Fibroblast of skin of left quadriceps (primary cell): ENCODE measurements around the gene ST6GAL1.

Experiments used
- DNase-seq, 2 experiments: peaks; one replicate each; pipeline ENCODE4 v3.0.0-alpha.2; 2013; ENCODE audit warnings: low read depth in 2 of 2

The ST6GAL1 gene

DNA sequence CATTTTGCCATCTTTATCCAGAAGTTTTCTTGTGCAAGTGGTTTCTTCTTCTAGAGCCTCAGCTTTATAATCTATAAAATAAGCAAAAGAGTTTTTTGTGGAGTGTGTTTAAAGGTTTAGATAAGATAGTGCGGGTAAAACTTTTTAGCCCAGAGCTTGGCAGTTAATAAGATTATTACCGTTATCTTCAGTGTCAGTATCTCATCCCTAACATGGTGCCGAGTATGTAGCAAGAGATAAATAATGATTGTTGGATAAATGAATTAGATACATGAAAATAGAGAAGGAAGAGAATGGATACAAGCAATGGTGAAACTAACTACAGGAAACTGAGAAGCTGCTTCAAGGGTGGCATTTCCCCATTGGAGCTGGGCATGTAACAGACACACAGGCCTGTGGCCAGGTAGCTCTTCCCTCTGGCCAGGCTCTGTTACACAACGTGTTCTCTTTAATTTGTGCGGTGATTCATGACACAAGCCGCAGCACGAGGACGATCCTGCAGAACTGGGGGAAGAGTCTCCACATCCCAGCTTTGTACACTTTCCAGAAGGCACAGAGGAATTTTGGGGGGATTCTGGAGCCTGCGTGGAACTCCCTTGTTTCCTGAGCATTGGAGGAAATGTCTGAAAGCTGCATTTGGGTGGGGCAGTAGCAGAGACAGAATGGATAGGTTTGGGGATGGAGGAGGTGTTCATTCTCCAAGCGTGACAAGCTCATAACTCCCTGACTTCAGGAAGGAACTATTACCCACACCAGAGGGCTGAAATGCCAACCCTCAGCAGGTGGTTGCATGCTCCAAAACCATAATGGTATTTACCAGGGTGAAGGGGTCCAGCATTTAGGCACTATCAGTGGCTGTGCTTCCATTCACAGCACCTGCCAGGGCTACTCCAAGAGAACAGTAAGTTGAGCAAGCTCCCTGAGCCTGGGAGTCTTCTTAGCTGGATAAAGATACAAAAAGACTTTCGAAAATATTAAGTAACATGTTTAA is 14.2 kb upstream of the ST6GAL1 start:
- DNase-seq = no peak

DNA sequence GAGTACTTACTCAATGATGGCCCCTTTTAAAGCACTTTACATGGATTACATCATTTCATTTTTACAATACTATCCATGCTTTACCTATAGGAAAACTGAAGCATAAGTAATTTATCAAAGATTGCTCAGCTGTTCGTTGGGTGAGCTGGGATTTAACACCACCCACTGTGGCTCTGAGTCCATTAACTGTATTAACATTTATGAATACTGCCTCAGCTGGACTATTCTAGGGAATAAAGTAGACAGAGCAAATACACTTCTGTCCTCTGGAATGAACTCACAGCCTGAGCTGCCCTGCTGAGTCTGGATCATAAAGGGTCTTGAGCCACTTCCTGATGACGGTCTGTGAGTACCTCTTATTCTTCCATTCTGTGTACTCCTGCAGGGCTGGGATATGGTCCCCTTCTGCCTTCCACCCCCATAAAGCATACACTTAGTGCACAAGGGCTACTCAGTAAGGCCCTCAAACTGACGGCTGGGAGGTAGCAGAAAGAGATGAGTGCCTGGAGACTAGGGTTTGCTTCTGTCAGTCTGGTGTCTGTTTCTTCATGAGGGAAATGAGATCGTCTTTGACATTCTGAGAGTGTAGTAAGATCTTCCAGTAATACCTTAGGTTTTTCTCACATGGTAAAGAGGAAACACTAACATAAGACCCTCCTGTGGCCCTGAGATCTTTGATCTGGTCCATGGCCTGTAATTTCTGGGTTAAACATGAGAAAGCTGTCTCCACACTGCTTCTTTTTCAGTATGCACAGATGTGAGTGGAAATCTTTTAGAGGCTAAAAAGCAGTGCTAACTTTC is 12.6 kb upstream of the ST6GAL1 start:
- no peak for DNase-seq

DNA sequence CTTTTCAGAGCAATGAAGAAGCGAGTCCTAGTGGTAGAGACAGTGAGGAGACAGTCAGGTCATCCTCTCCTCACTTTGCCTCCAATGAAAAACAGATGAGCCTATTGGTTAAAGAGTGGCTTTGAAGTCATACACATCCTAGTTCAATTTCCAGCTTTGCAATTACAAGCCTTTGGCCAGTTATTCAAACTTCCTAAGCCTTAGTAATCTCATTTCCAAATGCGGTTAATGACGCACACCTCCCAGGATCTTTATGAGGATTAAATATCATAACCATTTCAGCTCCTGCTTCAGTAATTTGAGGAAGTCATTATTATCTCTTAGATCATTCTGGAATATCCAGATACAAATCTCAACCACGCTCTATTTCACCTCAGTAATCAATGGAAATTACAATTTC is 10.0 kb upstream of the ST6GAL1 start:
- DNase-seq = no peak

DNA sequence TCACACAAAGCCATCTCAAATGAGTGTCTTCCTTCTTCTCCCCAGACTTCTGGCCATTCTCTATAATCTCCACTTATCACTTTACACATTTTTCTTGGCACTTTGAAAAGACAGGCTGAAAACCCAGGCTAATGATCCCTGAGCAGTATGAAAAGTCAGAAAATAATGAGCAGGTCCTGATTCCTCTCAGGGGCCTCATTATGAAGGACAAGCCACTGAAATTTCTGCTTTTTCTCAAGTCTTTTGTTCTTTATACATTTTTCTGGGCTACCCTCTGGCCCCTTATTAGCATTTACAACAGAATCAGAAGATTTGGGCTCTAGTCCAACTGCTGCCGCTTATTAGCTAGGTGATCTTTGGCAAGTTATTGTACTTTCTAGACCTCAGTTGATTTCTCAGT is 9.5 kb upstream of the ST6GAL1 start:
- no peak for DNase-seq

DNA sequence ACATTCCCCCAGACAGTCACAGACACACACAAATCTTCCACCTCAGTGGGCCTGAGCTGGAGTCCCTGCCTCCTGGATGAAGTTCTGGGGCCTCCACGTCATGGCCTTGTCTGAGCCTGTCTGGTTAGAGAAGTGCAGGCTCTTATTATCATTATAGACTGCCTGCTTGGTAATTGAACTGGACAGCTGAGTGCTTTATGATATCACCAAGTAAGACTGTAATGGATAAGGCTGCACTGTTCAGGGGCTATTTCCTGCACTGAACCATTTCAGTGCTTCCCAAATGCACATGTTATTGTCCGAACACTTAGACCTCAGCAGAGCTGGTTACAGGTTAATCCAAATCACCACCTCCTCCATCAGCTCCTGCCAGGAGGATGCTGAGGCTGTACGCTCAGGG is 8.7 kb upstream of the ST6GAL1 start:
- no peak for DNase-seq

DNA sequence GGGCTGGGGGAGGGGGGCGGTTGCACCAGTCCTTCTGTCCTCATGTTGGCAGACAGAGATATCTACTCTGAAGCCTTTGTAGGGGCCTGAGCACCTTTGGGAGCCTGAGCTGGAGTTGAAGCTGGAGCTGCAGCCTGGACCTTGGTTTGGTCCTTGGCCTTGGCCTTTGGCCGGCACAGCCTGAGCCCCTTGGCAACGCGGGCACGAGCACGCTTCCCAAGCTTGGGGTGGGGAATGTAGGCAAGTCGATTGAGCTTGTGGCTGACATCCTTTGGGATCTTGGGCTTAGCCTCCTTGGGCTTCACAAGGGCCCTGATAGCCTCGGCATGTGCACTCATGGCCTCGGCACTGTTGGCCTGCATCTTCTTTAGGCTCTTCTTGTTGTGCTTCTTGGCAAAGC is 8.1 kb upstream of the ST6GAL1 start:
- DNase-seq = no peak

DNA sequence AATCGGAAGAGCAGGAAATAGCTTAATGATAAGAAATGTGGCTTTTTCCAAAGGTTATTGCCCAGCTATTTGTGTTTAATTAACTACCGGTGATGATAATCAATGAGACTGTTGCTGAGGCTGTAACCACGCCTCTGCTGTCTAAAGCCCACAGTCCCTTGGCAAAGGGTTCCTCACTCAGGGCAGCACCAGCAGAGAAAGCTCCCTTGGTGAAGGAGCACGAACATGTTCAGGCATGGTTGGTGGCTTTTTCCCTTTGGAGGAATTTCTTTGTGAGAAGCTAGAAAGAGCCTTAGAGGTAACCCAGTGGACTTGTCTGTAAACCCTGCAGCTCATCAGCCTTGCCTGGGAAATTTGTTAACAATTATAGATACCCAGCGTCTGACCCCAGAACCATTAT is 7.5 kb upstream of the ST6GAL1 start:
- DNase-seq = no peak

DNA sequence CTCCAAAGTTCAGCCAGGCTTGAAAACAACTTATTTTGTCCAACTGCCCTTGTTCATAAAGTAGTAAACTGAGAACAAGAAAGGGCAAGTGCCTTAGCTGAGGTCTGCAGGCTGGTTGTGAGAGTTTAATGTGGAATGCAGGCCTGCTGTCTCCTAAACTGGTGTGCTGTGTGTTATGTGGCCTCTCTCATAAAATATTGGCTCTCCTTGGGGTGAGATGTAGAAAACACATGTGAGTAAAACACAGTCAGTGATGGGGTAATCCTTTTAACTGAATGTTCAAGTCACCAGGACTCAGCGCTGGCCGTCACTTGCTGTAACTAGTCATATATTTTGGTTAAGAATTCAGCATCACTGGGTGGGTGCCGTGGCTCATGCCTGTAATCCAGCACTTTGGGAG is 7.1 kb upstream of the ST6GAL1 start:
- DNase-seq = no peak

DNA sequence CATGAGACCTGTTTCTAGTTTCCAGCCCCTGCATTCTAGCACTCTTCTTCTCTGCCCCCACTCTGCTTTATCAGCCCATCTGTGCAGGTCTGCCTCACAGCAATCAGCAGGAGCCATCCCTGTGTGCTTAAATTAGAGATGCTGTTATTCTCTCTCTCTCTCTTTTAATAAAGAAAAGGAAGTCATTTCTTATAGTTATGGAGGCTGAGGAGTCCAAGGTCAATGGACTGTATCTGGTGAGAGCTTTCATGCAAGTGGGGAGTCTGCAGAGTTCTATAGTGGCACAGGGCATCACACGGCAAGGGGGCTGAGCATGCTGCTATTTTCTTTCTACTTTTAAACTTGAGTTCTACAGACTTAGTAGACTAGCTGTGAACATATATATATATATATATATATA is 4.5 kb upstream of the ST6GAL1 start:
- DNase-seq = no peak

DNA sequence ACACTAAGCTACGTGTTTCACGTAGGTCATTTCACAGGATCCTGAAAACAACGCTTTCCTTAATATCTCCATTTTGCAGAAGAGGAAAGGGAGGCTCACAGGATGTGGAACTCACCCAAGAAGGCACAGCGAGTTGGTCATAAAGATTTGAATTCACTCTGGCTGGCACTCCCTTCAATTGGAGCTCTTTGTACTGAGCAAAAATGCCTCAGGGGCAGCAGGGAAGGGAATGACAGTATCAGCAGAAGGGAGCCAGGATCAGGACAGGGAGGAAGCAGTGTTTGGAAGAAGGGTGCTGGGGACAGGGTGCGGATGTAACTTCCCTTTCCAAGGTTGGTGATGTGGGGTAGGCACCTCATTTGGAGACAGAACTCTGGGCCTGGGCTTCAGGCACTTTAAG is 1.1 kb upstream of the ST6GAL1 start:
- DNase-seq = no peak

DNA sequence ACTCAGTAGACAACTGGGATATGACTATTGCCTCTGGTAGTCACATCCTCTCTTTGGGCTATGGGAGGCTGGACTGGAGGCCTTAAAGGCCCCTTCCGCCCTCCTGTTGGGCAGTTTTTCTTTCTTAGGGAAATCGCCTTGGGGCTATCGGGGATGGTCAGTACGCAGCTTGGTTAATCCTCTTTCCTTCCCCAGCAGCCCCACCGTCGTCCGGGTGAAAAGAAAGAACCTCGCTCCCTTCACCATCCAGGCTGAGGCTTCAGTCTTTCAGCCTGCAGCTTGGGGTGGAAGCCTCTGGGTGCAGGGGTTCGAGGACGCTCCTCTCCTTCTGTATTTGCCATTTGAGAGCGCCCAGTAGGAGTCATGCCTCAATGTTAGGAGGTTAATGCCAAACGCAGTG is 641 bp upstream of the ST6GAL1 start:
- no peak for DNase-seq

DNA sequence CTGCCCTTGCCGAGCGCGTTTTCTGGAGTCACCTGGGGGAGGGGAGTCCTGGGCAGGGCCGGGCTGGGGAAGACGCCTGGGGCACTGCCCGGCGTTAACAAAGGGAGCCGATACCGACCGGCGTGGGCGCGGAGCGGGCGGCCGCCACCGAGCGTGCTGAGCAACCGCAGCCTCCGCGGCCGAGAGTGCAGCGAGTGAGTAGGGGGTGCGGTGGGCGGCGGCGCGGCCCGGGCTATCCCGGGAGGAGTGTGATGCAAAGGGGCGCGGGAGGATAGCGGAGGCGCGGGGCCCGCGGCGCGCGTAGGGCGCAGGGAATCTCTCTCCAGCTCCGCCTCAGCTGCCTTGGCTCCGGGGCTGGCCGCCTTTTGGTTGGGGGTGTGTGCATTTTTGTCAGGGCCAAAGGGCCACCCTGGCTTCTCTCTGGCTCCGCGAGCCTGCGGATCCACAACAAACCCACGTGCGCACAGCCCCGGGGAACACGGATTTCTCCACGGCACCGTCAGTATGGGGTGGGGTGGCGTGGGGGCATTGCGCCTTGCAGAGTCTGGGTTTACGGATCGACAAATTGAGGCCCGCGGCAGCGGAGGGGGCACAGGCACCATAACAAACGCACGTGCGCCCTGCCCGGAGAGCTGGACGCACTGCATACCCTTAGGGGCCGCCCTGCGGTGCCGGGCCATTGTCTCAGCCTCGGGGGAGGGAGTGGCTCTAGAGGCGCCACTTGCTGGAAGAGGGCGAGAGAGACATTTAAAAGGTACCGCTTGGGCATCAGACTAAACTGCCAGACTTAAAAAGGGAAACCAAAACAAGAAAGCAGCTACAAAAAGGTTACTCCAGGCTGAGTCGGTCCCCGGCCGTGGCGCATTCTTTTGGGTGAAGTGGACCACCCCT is 560 bp downstream of the ST6GAL1 start:
- no peak for DNase-seq

DNA sequence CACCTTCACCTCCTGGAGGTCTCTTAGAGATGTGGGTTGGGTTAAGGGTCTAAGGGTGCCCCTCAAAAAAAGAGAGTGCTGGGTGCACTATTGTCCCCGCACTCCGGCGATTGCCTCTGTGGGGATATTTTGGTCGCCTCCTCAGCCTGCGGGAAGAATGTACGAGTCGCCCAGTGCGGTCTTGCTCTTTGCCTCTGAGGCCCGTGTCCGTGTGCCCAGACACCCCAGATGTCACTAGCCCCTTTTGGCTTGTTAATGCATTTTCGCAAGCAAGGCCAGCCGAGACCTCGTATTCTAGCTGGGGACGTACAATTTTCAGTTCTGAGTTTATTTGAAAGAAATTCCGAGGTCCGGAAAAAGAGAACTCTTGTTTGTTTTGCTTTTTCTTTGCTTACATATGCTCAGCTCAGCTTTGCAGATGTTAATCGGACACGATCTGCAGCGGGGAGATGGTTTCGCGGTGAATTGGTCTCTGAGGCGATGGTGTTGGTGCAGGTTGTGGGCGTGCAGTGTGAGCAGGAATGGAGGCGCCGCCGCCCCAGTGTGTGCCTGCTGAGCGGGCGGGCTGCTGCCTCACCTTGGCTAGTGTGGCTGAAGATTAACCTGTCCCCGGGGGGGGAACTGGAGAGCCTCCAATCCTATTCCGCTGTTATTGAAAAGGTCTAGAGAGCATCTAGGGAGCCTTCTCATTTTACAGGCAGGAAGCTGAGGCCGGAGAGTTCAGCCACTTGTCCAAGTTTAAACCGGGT is 1.4 kb downstream of the ST6GAL1 start:
- no peak for DNase-seq

DNA sequence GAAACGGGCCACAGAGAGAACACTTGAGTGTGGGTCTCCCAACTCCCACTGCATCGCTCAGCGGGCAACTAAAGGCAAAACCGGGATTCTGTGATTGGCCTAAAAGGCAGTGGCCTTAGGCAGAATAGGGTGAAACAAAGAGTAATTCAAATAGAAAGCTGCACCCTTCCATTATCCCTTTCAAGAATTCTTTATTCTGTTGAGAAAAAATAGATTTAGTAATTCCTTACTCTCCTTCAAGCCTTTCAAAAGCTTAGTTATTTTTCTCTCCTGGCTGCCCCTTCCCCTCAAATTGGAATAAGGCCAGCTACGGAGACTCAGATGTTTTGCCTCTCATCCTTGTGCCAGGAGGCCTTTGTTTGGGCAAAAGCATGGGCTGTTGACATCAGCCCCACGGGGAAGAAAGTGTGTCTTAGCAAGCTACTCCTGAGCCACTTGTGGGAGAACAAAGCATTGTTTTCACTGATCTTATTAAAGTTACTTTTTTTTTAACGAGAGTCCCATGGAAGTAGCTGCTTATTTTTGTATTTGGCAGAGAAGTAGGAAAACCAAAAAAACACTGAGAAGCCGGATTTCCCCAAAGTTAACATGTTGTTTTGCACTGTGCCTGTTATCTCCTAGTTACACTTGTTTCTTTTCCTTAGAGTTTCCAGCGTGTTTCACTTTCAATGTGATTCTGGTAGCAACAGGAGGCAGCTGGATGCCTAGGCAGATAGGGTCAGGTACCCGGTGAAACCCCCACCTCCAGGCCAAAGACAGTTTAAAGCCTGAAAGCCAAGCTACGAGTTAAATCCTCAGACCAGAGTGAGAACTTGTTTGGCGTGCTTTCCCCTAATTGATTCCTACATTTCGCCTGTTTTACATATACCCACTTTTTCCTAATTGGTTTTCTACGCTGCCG is 2.2 kb downstream of the ST6GAL1 start:
- no peak for DNase-seq

DNA sequence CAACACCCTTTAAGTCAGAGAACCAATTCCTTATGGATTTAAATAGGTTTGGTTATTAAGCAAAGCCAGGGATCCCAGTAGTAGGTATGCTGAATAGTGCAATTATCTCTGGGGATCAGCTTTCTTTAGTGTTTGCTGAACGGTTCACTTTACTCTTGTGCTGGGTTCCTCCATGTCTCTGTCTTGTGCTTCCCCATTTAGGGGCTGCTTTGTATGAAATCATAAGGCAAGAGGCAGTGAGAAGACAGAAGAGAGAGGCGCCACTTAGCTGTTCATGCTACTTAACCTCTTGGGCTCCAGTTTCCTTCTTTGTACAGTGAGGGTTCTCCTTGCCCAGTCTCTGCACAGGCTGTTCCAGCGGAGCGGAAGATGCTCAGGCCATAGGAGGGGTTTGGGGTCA is 3.5 kb downstream of the ST6GAL1 start:
- DNase-seq = no peak

DNA sequence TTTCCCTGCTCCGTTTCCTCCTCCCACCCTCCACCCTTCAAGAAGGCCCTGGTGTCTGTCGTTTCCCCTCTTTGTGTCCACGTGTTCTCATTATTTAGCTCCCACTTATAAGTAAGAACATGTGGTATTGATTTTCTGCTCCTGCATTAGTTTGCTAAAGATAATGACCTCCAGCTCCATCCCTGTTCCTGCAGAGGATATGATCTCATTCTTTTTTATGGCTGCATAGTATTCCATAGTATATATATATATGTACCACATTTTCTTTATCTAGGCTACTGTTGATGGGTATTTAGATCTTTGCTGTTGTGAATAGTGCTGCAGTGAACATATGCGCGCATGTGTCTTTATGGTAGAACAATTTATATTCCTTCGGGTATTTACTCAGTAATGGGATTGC is 4.8 kb downstream of the ST6GAL1 start:
- no peak for DNase-seq

DNA sequence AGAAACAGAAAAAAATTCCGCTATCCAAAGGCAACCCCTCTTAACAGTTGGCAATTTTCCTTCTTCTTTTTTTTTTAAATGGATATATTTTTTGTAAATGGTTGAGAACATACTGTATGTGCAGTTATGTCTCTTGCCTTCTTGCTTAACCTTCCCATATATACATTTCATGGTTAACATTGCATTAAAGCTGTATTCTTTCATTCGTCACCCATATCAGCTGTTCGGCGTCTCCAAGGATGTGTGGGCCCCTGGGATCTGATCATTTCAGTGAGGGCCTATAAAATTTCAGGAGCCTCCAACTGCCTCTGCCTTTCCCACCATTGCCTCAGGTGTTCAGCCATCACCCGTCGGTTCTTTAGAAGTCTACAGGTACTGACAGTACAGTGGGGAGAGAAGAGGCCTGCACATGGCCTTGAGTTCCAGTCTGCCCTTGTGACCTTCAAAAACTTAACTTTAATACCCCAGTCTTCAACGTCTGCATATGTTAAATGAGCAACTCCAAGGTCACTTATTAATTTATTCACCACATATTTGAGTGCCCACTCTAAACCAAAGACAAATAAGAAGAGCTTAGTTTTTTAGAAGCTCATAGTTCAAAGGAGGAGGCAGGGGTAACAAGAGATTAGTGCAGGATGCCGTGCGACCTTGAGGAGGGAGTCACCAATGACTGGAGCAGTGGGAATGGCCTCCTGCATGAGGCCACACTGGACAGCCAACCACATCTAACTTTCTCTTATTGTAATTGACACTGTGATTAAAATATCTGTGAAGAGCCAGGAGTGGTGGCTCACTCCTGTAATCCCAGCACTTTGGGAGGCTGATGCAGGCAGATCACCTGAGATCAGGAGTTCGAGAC is 6.9 kb downstream of the ST6GAL1 start:
- no peak for DNase-seq

DNA sequence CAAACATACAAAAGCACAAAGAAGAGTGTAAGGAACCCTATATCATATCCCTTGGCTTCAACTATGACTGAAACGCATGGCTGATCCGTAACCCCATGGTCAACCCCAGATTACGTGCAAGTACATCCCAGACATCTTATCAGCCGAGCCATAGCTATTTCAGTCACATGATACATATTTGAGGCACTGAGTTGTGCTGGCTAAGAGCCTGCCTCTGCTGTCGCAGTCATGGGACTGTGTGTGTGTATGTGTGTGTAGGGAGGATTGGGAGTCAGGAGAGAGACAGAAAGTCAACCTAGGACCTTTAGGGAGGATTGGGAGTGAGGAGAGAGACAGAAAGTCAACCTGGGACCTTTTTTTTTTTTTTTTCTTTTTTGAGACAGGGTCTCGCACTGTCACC is 8.4 kb downstream of the ST6GAL1 start:
- no peak for DNase-seq

DNA sequence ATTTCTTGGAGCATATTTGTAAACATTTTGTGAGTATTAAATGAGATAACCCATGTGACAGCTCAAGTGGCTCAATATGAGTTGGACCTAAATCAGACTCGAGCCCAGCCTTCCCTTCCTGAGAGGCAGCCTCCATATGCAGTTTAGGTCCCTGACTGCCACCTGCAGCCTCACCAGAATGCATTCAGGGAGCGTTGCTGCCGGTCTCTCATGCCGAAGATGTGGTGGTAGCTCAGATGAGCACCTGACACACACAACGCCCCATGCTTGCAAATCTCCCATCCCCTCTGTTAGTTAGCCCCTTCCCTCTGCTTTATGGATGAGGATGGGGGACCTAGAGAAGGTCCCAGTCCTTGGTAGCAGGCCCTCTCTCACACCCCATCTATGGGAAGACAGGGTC is 9.2 kb downstream of the ST6GAL1 start:
- DNase-seq = no peak
